B cell (primary cell): ENCODE data around the gene FUOM. TPM values are rescaled to one million over a fixed set of nuclear protein-coding genes. Genes with fewer than 3 reads are reported as not detected.

Experiments used
- ATAC-seq: fragments of 200-7000 bp; cut with Tn5 transposase; one replicate; pipeline ENCODE4 v1.10.0; 2021; ENCODE audit warnings: low read depth, mild to moderate bottlenecking, moderate number of reproducible peaks, moderate library complexity
- CTCF ChIA-PET: fragments of 350-600 bp; sonication (Branson Sonifier 250); formaldehyde crosslinking; loops from one replicate; lab custom pipeline; 2021; ENCODE audit warnings: antibody characterized with exemption, inconsistent platforms; lab: Charles Lee
- POLR2A ChIA-PET: fragments of 350-600 bp; sonication (Branson Sonifier 250); formaldehyde crosslinking; loops from one replicate; lab custom pipeline; 2021; ENCODE audit warnings: antibody characterized with exemption; lab: Charles Lee
- DNase-seq: peaks from one replicate; pipeline ENCODE4 v3.0.0; 2013
- H2AFZ ChIP-seq: 2 replicates; pipeline ENCODE4 v1.6.1; 2012; ENCODE audit warnings: mild to moderate bottlenecking, low read depth, low read length; ENCODE audit not compliant: insufficient read depth, poor library complexity, severe bottlenecking
- H3K27ac ChIP-seq, 2 donors: 1 replicate in 1 of 2; 2 replicates in 1 of 2; pipeline ENCODE4 v1.5.1; 2012 to 2013; ENCODE audit warnings: low read length in 2 of 2, mild to moderate bottlenecking in 2 of 2, moderate library complexity in 1 of 2
- H3K27me3 ChIP-seq, 4 experiments: fragments of 200-600 bp in 1 of 4; sonication (generic) in 1 of 4; replicated peaks in 1 of 4; 1 replicate in 2 of 4; 2 replicates in 2 of 4; pipeline versions ENCODE4 v1.6.1 to v1.7.0; 2013 to 2016; ENCODE audit warnings: low read length in 3 of 4, mild to moderate bottlenecking in 2 of 4, mixed read lengths in 1 of 4, moderate library complexity in 1 of 4; ENCODE audit not compliant: insufficient read depth in 4 of 4, control insufficient read depth in 3 of 4; ENCODE audit errors: control extremely low read depth in 1 of 4
- H3K36me3 ChIP-seq, 2 experiments: replicated peaks in 1 of 2; 1 replicate in 1 of 2; 2 replicates in 1 of 2; pipeline versions ENCODE4 v1.6.1 to v1.7.1; 2013; ENCODE audit warnings: low read length in 1 of 2; ENCODE audit not compliant: insufficient read depth in 2 of 2, control insufficient read depth in 1 of 2; ENCODE audit errors: control extremely low read depth in 1 of 2, extremely low read depth in 1 of 2
- H3K4me1 ChIP-seq, 2 donors: fragments of 200-600 bp in 1 of 2; sonication (generic) in 1 of 2; 1 replicate in 1 of 2; 2 replicates in 1 of 2; pipeline versions ENCODE4 v1.5.1 to v1.6.1; 2013 to 2017; ENCODE audit warnings: low read length in 2 of 2; ENCODE audit not compliant: control insufficient read depth in 2 of 2, insufficient read depth in 2 of 2
- H3K4me2 ChIP-seq: replicated peaks from 2 replicates; pipeline ENCODE3; 2012; ENCODE audit warnings: mild to moderate bottlenecking, low read depth, low read length; ENCODE audit not compliant: poor library complexity, severe bottlenecking
- H3K4me3 ChIP-seq, 5 experiments: fragments of 200-600 bp in 1 of 5; sonication (generic) in 1 of 5; 1 replicate in 3 of 5; 2 replicates in 2 of 5; pipeline versions ENCODE4 v1.5.1 to v1.7.0; 2011 to 2016; ENCODE audit warnings: low read length in 4 of 5, mild to moderate bottlenecking in 4 of 5, low read depth in 2 of 5, control low read depth in 1 of 5, moderate library complexity in 1 of 5; ENCODE audit not compliant: insufficient read depth in 1 of 5; ENCODE audit errors: control extremely low read depth in 1 of 5, extremely low read depth in 1 of 5
- H3K79me2 ChIP-seq: fragments of 200-600 bp; sonication (generic); one replicate; pipeline ENCODE4 v1.6.0; 2016; ENCODE audit warnings: low read length; ENCODE audit not compliant: control insufficient read depth, insufficient read depth
- H3K9ac ChIP-seq: fragments of 200-600 bp; sonication (generic); 2 replicates; pipeline ENCODE4 v1.6.1; 2017; ENCODE audit warnings: mild to moderate bottlenecking, low read length, moderate library complexity
- H3K9me3 ChIP-seq, 3 donors: one replicate each; pipeline versions ENCODE4 v1.6.1 to v1.7.1; 2013; ENCODE audit warnings: low read length in 2 of 3; ENCODE audit not compliant: control insufficient read depth in 2 of 3, insufficient read depth in 1 of 3; ENCODE audit errors: control extremely low read depth in 1 of 3
- H4K20me1 ChIP-seq: 2 replicates; pipeline ENCODE4 v1.6.0; 2012; ENCODE audit warnings: mild to moderate bottlenecking, low read length; ENCODE audit not compliant: insufficient read depth, control insufficient read depth, poor library complexity, severe bottlenecking
- H3K27ac Mint-ChIP-seq: one replicate; pipeline ENCODE4 v1.8.0; 2021; ENCODE audit warnings: mixed read lengths
- H3K27me3 Mint-ChIP-seq: one replicate; pipeline ENCODE4 v1.8.0; 2021; ENCODE audit warnings: mixed read lengths
- H3K4me1 Mint-ChIP-seq: one replicate; pipeline ENCODE4 v1.8.0; 2021; ENCODE audit warnings: mixed read lengths
- H3K4me3 Mint-ChIP-seq: one replicate; pipeline ENCODE4 v1.8.0; 2021; ENCODE audit warnings: mixed read lengths
- H3K9me3 Mint-ChIP-seq: one replicate; pipeline ENCODE4 v1.8.0; 2022; ENCODE audit warnings: mixed read lengths; ENCODE audit not compliant: insufficient read depth
- EZH2 ChIP-seq: IDR thresholded peaks from 2 replicates; pipeline ENCODE4 v1.6.1; 2012; ENCODE audit warnings: borderline replicate concordance, low read depth, mild to moderate bottlenecking, moderate library complexity, low read length; ENCODE audit not compliant: insufficient read depth, poor library complexity, severe bottlenecking
- WGBS: methylation state at CpG from one replicate; pipeline ENCODE4 v1.1.5; 2013; ENCODE audit warnings: missing lambda C conversion rate; ENCODE audit not compliant: insufficient coverage; 5-methylcytosine and 5-hydroxymethylcytosine counted together
- intact Hi-C: fragments of 100-400 bp; cut with micrococcal nuclease; formaldehyde crosslinking; loops from one replicate; pipeline ENCODE4 v1.10.0; 2022
- polyA plus RNA-seq: library from polyadenylated mRNA; depleted of rRNA; stranded (reverse); fragments of >200 nt; gene quantifications from 2 replicates; pipeline ENCODE4 v1.2.3, GENCODE V29; 2012
- total RNA-seq, 2 donors: library from RNA; stranded (reverse); fragments of 120-200 nt in 1 of 2; gene quantifications; 1 replicate in 1 of 2; 2 replicates in 1 of 2; pipeline versions ENCODE4 v1.2.3 to v1.2.4, GENCODE V29; 2013 to 2022
- TF ChIP-seq, protein P1 (sequence below): fragments of 200-600 bp; IDR thresholded peaks from one replicate; pipeline ENCODE4 v1.8.0; 2022; ENCODE audit warnings: antibody characterized with exemption, mild to moderate bottlenecking

FUOM gene
- total and polyA plus RNA-seq, 2 donors (not counting 1 experiment from before 2014, with no cell fraction given), result 23.8 to 30.7 TPM

- Histone ChIP-seq H3K27me3 (no peaks in the 10 kb centered on the region), H3K27ac (peak overlapping the region; percentile 77 to 81), H3K36me3 (peaks cover 0 to 15% of the 10 kb centered on the region in 2 experiments), H4K20me1 (no peaks in the 10 kb centered on the region), H3K9ac (peak overlapping the region; percentile 23), H3K4me1 (peaks cover 58 to 72% of the 10 kb centered on the region in 2 donors), H3K4me2 (peak overlapping the region; percentile 83), H3K4me3 (peak overlapping the region in 1 of 5 experiments; percentile 38), H3K79me2 (peaks cover 30% of the 10 kb centered on the region), H2AFZ (peak overlapping the region; percentile 6), H3K9me3 (no peaks in the 10 kb centered on the region)
- TF ChIP-seq, protein P1, sequence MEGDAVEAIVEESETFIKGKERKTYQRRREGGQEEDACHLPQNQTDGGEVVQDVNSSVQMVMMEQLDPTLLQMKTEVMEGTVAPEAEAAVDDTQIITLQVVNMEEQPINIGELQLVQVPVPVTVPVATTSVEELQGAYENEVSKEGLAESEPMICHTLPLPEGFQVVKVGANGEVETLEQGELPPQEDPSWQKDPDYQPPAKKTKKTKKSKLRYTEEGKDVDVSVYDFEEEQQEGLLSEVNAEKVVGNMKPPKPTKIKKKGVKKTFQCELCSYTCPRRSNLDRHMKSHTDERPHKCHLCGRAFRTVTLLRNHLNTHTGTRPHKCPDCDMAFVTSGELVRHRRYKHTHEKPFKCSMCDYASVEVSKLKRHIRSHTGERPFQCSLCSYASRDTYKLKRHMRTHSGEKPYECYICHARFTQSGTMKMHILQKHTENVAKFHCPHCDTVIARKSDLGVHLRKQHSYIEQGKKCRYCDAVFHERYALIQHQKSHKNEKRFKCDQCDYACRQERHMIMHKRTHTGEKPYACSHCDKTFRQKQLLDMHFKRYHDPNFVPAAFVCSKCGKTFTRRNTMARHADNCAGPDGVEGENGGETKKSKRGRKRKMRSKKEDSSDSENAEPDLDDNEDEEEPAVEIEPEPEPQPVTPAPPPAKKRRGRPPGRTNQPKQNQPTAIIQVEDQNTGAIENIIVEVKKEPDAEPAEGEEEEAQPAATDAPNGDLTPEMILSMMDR, result no peak
- TF ChIP-seq EZH2, result no peak
- Mint-ChIP-seq H3K4me3 (peak overlapping the region; percentile 77), H3K27me3 (no peaks in the 10 kb centered on the region), H3K9me3 (no peaks in the 10 kb centered on the region), H3K27ac (peak overlapping the region; percentile 96), H3K4me1 (peaks cover 62% of the 10 kb centered on the region)
- no peak for DNase-seq
- ATAC-seq, result no peak
- ChIA-PET POLR2A (interaction anchor here (0.8 to 2.6 kb wide), 2 partner anchors 10 to 33 kb away, joined by 11 to 12 read pairs; partner anchors contain the start of gene FUOM), CTCF (interaction anchor here (1.8 to 2.0 kb wide), 2 partner anchors 13 to 62 kb away, joined by 7 to 11 read pairs; no protein-coding TSS in a partner anchor)
- intact Hi-C loops, result loop anchor here (5.0 kb wide), 1 partner anchor 114 kb away; the partner anchor contains the start of gene ADAM8
- WGBS, result 95% methylated on average over 12 of the region's 12 CpGs
Measured at GRCh38 chr10:133391249-133391635, 33.4 kb upstream of the FUOM start.

DNA sequence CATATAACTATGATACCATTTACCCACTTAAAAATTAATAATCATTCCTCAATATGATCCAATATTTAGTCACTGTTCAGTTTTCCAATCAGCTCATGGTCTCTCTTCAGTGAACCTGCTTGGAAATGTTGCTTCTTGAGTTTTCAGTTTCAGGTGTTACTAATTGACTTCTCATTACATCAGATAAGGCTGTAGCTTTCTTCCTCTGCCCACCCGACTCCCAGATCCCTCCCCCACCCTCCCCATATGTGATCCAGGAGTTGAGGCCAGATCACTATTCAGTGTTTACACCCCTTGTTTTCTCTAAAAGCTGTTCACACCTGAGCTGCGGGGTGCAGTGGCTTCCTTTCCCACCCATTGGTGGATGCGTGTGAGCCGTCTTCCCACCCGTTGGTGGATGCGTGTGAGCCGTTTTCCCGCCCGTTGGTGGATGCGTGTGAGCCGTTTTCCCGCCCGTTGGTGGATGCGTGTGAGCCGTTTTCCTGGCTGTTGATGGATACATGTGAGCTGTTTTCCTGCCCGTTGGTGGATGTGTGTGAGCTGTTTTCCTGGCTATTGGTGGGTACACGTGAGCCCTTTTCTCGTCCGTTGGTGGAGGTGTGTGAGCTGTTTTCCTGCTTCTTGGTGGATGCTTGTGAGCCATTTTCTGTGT is 32.9 kb upstream of the FUOM start:
- ATAC-seq, result no peak
- POLR2A ChIA-PET, result interaction anchor here (0.7 to 2.6 kb wide), 5 partner anchors 10 to 33 kb away, joined by 4 to 11 read pairs (median 7); partner anchors contain the start of genes ECHS1 and FUOM
- H3K9ac ChIP-seq, result no peak overlapping the region

More for the DNA sequence above, 32.9 kb upstream of the FUOM start:
- no peaks in the 10 kb centered on the region for H3K9me3 Mint-ChIP-seq
- no peaks in the 10 kb centered on the region for H4K20me1 ChIP-seq
- peak overlapping the region; percentile 77 to 81 for H3K27ac ChIP-seq
- H2AFZ ChIP-seq, result no peak overlapping the region
- 81% methylated on average over 18 of the region's 19 CpGs for WGBS
- peak overlapping the region; percentile 85 for H3K4me3 Mint-ChIP-seq
- H3K4me1 ChIP-seq, result peaks cover 58 to 72% of the 10 kb centered on the region in 2 donors
- peaks cover 63% of the 10 kb centered on the region for H3K4me1 Mint-ChIP-seq
- peak overlapping the region in 2 of 5 experiments; percentile 11 to 58 for H3K4me3 ChIP-seq
- peaks cover 0 to 10% of the 10 kb centered on the region in 2 experiments for H3K36me3 ChIP-seq
- no peak for DNase-seq
- no peaks in the 10 kb centered on the region for H3K27me3 Mint-ChIP-seq
- H3K27ac Mint-ChIP-seq, result peak overlapping the region; percentile 96
- no peaks in the 10 kb centered on the region for H3K9me3 ChIP-seq
- CTCF ChIA-PET, result interaction anchor here (0.7 to 2.0 kb wide), 5 partner anchors 13 to 61 kb away, joined by 3 to 11 read pairs (median 3); no protein-coding TSS in a partner anchor
- TF ChIP-seq EZH2, result no peak
- TF ChIP-seq, protein P1, result no peak
- H3K79me2 ChIP-seq, result peaks cover 31% of the 10 kb centered on the region
- intact Hi-C loops, result loop anchor here (5.0 kb wide), 1 partner anchor 113 kb away; the partner anchor contains the start of gene ADAM8
- H3K4me2 ChIP-seq, result peak overlapping the region; percentile 83
- H3K27me3 ChIP-seq, result no peaks in the 10 kb centered on the region
